NCI-H2107 treated with DMSO at 0.1 percent for 48 hours (cell line): ENCODE measurements around the gene MYO5A.

Experiments used
- DNase-seq: peaks from one replicate; lab custom pipeline; 2025; ENCODE audit not compliant: unreplicated experiment; lab: John Stamatoyannopoulos, UW

MYO5A gene

DNA sequence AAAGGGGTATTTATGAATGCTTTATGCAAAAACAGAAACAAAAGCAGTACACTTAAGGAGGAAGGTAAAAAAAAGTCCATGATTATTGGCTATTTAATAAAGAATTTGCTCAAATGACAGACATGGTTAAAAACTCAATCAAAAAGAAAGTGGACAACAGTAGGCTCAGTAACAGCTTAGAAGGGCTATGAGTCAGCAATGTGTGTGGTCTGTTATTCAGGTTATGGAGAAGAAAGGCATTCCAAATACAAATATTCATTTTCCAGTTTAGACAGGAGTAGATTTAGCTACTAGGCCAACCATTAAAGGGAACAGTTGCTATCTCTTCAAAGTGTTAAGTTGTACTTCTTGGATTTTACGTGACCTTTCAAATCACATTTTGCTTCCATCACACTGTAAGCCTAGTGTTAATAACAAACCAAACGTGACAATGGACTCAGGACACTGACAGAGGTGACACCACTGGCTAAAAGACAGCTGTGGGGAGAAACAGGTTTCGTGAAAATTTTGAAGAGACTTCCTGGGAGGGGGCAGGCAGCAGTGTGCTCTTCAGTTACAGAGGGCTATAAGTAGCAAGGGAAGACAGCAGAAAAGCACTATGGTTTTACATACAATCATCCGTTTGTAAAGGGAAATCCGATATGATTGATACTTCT lies 191.4 kb downstream of the MYO5A start:
- no peak for DNase-seq

- no peak for DNase-seq
These were observed 192.2 kb downstream of the MYO5A start for GRCh38 chr15:52336529-52336928.

DNA sequence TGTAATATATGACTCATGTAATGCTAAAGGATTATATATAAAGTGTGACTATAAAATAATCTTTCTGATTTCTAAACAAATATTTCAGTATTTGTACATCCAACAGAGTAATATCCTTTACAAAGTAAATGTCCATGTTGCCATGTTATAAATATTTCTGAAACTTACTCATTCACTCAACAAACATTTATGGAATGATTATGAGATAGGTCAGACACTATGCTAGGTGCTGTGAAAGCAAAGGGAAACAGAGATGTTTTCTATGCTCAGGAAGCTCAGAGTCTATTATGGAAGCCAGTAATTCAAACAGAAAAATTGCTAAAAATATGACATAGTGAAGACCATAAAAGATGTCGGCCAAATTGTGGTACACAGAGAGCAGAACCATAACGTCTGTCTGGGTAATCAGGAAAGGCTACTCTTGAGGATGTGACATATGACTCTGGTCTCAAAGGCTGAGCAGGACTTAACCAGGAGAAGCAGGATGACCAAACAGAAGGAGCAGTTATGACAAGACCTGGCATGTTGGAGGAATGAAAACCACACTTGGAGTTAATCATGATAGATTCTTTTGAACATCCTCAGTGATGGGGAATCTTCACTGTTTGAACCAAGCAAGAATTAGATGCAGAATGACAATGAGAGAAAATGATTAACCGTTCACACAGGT lies 194.1 kb downstream of the MYO5A start:
- DNase-seq: no peak

DNA sequence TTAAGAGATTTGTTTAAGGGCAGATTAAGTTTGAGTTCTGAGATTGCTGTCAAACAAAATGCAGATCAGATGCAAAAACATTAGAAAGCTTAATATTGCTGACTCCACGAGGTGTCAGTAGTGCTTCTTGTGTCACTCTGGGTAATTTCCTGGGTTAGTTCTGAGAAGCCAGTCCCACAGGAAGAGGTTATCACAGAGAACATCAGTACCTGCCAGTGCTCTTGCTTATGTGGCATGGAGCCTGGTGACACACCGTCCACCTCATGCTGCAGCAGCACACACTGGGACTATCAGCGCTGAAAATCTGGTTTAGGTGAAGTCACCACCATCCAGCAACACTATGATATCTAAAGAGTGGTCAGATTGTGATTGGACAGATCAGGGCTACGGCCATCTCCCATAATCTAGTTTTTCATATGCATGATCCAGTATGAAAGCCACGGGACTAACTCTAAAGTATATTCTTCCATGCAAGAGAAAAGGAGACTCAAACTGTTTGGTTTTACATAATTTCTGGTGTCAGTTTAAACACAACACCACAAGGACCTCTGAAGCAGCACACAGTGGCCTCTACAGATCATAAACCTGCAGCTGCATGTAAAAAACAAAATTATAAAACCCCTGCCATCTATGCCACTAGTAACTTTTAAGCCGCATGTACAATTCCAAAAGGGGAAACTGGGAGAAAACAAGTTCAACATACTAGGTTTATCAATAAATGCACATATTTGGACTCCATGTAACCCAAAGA lies 197.0 kb downstream of the MYO5A start:
- DNase-seq: peak; percentile 9

- DNase-seq: no peak
These were observed 198.7 kb downstream of the MYO5A start for GRCh38 chr15:52329987-52330386.

GRCh38 chr15:52329150-52329549 lies 199.5 kb downstream of the MYO5A start:
- DNase-seq: no peak

- DNase-seq: no peak
These were observed 200.0 kb downstream of the MYO5A start for GRCh38 chr15:52328680-52329079.

DNA sequence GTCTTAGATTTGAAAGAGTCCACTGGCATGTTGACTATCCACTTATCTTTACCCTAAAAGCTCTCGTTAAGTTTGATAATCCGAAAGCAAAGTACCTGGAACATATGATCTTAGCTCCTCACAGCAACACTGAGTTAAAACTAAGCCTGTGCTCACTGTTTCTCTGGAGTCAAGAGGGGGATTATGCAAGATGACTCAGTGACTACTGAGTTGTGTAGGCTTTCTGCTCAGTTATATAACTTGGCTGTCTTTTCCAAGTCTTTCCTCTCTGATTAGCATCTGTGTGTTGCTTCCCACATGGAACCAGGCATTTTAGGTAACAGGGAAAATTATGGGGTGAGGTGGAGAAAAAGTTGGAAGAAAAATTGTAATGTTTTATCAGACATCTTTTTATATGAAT lies 201.9 kb downstream of the MYO5A start:
- no peak for DNase-seq

DNA sequence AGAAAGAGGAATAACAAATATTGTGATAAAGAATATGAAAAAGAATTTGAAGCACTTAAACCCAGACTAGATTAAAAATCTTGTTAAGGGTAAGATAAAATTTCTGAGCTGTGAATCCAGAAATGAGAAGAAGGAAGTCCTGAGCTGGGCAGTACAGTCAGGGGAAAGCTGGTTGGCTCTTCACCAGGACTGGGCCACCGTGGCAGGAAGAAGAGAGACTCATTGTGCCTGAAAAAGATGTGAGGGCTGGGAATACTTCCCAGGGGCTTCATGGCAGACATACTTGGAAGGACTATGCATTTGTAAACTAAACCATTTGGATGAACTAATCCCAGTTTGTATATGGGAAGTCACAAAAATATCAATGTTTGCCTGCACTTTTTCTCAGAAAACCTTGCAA lies 204.6 kb downstream of the MYO5A start:
- DNase-seq: no peak

- DNase-seq: no peak
These were observed 209.8 kb downstream of the MYO5A start for GRCh38 chr15:52318729-52319500.

DNA sequence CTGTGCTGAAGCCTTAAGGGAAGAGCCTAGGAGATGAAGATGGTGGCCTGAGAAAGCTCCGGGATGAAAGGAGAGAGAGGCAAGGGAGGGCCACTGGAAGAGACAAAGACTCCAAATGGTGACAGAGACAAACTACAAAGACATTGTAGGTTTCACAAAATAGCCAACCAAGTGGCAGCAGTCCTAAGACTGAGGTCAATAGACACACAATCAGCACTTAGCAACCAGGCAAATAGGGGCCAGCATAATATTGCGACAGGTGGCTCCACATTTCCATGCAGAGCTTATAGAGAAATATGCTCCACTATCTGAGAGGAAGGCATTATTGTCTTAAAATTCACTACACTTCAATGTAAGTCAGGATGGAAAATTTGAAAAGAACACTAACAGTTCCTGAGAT lies 211.0 kb downstream of the MYO5A start:
- DNase-seq: no peak

DNA sequence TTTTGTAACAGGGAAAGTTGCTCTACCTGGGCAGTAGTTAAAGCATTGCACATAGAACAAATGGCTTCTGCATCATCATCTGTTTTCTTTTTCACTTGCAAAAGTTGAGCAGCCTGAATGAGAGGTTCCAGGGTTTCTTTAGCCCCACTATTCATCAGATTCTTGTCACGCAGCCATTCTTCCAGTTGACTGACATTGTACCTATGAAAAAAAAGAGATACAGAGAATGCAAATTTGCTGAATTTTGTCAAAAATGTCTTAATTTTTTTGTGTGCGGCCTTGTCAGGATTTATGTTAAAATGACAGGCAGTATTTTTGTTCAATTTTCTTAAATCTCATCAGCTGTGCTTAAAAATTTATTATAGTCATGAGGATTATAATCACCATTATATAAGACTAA lies 211.7 kb downstream of the MYO5A start:
- no peak for DNase-seq

GRCh38 chr15:52309154-52309548 lies 219.5 kb downstream of the MYO5A start:
- no peak for DNase-seq

GRCh38 chr15:52308446-52309153 lies 220.1 kb downstream of the MYO5A start:
- DNase-seq: no peak

GRCh38 chr15:52307847-52308246 lies 220.8 kb downstream of the MYO5A start:
- no peak for DNase-seq

DNA sequence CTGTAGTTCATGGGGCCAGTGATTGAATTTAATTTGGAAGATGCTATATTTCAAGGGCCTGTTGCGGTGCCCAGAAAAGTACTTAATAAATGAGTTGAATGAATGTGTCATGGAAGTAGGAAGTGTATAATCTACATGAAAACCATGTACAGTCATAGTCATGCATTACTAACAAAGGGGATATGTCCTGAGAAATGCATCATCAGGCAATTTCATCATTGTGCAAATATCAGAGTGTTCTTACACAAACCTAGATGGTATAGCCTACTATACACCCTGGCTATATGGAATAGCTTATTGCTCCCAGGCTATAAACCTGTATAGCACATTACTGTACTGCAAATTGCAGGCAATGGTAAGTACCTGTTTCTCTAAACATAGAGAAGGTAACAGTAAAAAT lies 222.4 kb downstream of the MYO5A start:
- DNase-seq: no peak

DNA sequence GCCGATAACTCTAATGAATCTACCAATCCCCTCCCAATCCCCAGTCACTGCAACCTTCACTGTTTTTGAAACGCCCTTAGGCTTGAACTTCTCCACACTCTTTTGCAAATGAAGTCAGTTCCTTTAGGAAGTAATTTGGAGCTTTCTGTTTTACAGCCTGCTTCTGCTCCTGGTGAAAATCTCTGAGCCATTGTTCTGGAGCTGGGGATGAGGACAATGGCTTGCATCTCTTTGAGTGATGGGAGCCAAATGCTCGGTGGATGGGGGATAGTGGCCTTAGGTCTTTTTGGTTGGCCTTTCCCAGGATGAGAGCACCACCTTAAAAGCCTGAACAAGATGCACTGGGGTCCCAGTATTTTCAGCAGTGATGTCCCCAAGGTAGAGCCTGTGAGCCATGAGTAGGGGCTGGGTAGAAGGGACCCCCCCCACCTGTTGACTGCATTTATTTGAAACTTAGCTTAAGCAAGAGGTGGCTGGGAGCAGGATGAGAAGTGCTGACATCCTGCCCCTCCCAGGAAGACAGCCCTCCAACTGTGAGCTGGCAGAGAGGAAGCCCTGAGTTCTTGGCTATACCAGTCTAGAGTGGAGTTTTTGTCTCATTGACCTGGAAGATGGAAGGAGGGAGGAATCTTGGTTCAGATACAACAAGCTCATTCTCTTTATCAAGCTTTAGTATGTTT lies 225.4 kb downstream of the MYO5A start:
- no peak for DNase-seq

DNA sequence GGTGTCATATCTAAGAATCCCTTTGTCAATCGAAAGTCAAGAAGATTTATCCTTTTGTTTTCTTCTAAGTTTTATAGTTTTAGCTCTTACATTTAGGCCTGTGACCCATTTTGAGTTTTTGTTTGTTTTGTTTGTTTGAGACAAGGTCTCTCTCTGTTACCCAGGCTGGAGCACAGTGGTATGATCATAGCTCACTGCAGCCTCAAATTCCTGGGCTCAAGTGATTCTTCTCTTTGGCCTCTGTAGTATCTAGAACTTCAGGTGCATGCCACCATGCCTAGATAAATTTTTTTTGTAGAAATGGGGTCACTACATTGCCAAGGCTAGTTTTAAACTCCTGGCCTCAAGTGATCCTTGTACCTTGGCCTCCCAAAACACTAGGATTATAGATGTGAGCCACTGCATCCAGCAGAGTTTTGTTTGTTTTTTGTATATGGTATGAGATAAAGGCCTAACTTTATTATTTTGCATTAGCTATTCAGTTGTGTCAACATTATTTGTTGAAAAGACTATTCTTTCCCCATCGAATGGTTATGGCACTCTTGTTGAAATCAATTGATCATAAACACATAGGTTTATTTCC lies 227.3 kb downstream of the MYO5A start:
- no peak for DNase-seq

GRCh38 chr15:52295421-52296001 lies 233.2 kb downstream of the MYO5A start, which contains the start of gene MYO5C:
TSS of gene MYO5C (minus strand) at chr15:52295804. CDS start at chr15:52295636, 168 bp downstream.
- DNase-seq: peak; percentile 39
